Right lung (tissue), 5 donors: ENCODE results near the gene BMP8A. TPM values are rescaled to one million over a fixed set of nuclear protein-coding genes. Genes with fewer than 3 reads are reported as not detected.

Source experiments
- DNase-seq, 2 donors: peaks; one replicate each; pipeline ENCODE4 v3.0.0-alpha.2; 2013
- polyA plus RNA-seq, 5 donors: library from polyadenylated mRNA; unstranded; fragments of 120-200 nt; gene quantifications; one replicate each; pipeline versions ENCODE4 v1.2.1 to v1.2.3, GENCODE V29; 2013; ENCODE audit warnings: inconsistent platforms in 1 of 5, low replicate concordance in 1 of 5; ENCODE audit not compliant: insufficient read length in 5 of 5, insufficient read depth in 1 of 5

Gene BMP8A
- polyA plus RNA-seq, 5 donors = 0.55 to 0.75 (median 0.64) TPM

GRCh38 chr1:39568208-39568607, 76.8 kb downstream of the BMP8A start:
- no peak for DNase-seq

GRCh38 chr1:39569034-39569433, 77.6 kb downstream of the BMP8A start:
- no peak for DNase-seq

GRCh38 chr1:39570477-39571177, 79.2 kb downstream of the BMP8A start:
- no peak for DNase-seq

GRCh38 chr1:39571178-39571483, 79.7 kb downstream of the BMP8A start:
- DNase-seq = no peak

- no peak for DNase-seq
These were observed 81.1 kb downstream of the BMP8A start for GRCh38 chr1:39572379-39573096.

GRCh38 chr1:39573097-39573465, 81.6 kb downstream of the BMP8A start:
- no peak for DNase-seq

- DNase-seq = no peak
These were observed 82.5 kb downstream of the BMP8A start for GRCh38 chr1:39573736-39574624.

- no peak for DNase-seq
These were observed 83.2 kb downstream of the BMP8A start for GRCh38 chr1:39574646-39575045.

Other genes starting within 250 kb of the BMP8A start
- gene PABPC4, start 85.2 kb downstream of the BMP8A start, polyA plus RNA-seq = 100 to 1,000 TPM; 155 to 209 (median 183) TPM
- gene HEYL, start 148.0 kb downstream of the BMP8A start, polyA plus RNA-seq = 10 to 100 TPM; 24.7 to 39.2 (median 32.7) TPM
- gene NT5C1A, start 180.5 kb downstream of the BMP8A start, polyA plus RNA-seq = under 1 TPM in 2 of 5 donors, not detected in 3; 0.15 to 0.37 TPM
- under 1 TPM; 0.15 to 0.20 (median 0.16) TPM for gene HPCAL4, start 199.8 kb downstream of the BMP8A start, polyA plus RNA-seq
- gene PPIE, start 247.2 kb downstream of the BMP8A start, polyA plus RNA-seq = 10 to 100 TPM; 66.8 to 77.7 (median 71.5) TPM